WTC11 (cell line): ENCODE measurements around the gene BCAS3.

ENCODE experiments used
- CTCF ChIP-seq: fragments of 200-600 bp; IDR thresholded peaks from 2 replicates; pipeline ENCODE4 v1.8.0; 2022; ENCODE audit warnings: antibody characterized with exemption
- NR3C1 ChIP-seq: sonication (generic); formaldehyde crosslinking; conservative IDR thresholded peaks from 2 replicates; pipeline ENCODE4 v1.8.1; 2023; ENCODE audit warnings: low read depth, mild to moderate bottlenecking, missing genetic modification reagents
- TEAD1 ChIP-seq: sonication (generic); formaldehyde crosslinking; IDR thresholded peaks from 2 replicates; pipeline ENCODE4 v1.8.0; 2022; ENCODE audit warnings: mild to moderate bottlenecking, missing genetic modification reagents

GRCh38 chr17:61133853-61134252 is 456.2 kb downstream of the BCAS3 start:
- TF ChIP-seq CTCF (no peak), TEAD1 (CRISPR knock-in tag) (no peak), NR3C1 (CRISPR knock-in tag) (no peak)
